ENCODE results near the gene CCDC27.

The CCDC27 gene

DNA sequence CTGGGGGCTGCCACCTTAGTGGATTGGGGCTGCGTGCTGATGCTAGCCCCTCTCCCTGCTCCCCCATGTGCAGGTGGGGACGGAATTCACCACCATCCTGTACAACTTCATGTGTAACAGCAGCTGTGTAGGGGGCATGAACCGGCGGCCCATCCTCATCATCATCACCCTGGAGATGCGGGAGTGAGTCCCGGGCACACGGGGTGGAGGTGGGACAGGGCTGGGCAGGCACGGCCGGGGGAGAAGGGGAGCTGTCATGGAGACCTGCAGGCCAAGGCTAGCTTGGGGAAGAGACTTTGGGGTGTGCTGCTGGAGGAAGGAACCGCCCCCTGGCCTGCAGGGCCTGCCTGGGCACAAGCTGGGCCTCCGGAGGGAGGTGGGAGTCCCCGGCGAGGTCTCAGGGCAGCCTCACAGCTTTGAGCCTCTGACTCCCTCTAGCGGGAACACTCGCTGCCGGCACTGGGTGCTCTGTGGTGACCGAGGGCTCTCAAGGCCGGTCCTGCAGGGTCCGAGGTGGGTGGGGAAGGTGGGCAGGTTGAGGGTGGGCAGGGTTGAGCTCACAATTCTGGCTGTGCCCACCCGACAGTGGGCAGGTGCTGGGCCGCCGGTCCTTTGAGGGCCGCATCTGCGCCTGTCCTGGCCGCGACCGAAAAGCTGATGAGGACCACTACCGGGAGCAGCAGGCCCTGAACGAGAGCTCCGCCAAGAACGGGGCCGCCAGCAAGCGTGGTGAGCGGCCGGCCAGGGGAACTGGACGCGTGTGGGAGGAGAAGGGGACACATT is 25.0 kb upstream of the CCDC27 start:
- TF ChIP-seq CTCF (IDR thresholded peaks at IDR 0.05; ENCODE audit: insufficient read depth, low read depth, low read length, missing control alignments): peak; percentile 53
- DNase-seq (ENCODE audit: low read depth): peak; percentile 36
- H3K4me3 ChIP-seq (ENCODE audit: low read length): no peak overlapping the region

DNA sequence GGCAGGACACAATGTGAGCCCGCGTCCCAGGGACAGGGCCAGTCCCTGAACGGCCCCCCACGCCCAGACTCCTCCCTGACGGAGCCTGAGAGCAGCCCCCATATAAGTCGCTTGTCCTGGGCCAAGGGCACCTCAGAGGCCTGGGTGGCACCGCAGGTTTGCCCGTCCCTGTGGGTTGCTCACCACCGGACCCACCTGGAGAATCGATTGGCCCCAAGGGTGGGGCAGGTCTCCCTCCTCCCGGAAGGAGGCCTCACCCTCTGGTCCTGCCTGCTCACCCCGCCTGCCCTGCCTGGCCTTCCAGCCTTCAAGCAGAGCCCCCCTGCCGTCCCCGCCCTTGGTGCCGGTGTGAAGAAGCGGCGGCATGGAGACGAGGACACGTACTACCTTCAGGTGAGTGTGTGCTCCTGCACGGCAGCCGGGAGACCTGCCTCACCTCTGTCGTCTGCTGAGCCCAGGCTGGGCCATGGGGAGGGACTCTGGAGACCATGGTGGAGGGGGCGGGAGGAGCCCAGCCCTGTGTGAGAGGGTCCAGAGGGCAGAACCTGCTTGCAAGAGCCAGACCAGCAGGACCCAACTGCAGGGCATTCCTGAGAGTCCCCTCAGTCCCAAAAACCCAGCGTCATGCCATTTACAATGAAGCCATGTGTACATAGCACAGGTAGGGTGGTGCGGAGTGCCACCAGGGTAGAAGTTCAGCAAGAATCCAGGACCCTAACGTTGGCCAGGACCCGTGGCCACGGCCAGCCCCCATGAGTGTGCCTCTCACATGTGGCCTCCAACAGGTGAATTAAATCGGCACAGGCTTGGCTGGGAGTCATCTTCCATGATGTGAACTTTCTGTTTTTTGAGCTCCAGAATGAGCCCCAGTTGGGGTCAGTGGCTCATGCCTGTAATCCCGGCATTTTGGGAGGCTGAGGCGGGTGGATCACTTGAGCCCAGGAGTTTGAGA is 24.1 kb upstream of the CCDC27 start:
- TF ChIP-seq CTCF (IDR thresholded peaks at IDR 0.05; ENCODE audit: insufficient read depth, low read depth, low read length, missing control alignments): no peak
- H3K4me3 ChIP-seq (ENCODE audit: low read length): no peak overlapping the region
- no peak for DNase-seq (ENCODE audit: low read depth)

DNA sequence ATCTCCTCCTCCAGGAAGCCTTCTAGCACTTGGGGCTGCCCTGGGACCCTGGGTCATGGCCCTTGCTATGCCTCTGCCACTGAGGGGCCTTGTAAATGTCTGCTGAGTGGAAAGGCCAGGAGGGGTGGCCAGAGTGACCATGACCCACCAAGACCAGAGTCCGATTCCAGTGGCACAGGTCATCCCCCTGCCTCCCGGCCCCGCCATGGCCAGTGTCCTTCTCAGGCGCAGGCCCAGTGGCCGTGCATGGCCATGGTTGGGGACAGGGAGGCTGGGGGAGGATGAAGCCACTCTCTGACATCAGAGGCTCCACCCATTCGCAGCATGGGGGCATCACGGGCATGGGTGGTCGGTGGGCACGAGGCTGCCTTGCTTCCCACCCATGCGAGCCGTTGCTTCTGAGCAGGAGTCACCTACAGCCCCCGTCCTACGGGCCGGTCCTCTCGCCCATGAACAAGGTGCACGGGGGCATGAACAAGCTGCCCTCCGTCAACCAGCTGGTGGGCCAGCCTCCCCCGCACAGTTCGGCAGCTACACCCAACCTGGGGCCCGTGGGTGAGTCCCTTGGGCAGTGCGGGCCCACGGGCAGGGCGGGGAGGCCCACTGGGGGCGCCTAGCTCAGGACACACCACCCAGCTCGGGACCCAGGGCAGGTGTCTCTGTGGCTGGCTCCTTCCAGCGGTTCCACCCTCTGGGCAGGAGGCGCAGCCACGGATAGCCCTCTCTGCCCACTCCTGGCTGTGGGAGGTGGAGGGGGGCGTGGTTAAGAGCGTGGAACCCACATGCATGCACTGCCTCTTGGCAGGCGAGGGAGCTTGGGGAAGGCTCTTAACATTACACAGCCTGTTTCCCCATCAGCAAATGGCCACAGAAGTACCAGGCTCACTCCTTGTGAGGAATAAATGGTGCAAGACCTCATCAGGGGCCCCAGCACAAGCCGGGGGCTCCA is 22.4 kb upstream of the CCDC27 start:
- TF ChIP-seq CTCF (IDR thresholded peaks at IDR 0.05; ENCODE audit: insufficient read depth, low read depth, low read length, missing control alignments): no peak
- no peak overlapping the region for H3K4me3 ChIP-seq (ENCODE audit: low read length)
- DNase-seq (ENCODE audit: low read depth): no peak

DNA sequence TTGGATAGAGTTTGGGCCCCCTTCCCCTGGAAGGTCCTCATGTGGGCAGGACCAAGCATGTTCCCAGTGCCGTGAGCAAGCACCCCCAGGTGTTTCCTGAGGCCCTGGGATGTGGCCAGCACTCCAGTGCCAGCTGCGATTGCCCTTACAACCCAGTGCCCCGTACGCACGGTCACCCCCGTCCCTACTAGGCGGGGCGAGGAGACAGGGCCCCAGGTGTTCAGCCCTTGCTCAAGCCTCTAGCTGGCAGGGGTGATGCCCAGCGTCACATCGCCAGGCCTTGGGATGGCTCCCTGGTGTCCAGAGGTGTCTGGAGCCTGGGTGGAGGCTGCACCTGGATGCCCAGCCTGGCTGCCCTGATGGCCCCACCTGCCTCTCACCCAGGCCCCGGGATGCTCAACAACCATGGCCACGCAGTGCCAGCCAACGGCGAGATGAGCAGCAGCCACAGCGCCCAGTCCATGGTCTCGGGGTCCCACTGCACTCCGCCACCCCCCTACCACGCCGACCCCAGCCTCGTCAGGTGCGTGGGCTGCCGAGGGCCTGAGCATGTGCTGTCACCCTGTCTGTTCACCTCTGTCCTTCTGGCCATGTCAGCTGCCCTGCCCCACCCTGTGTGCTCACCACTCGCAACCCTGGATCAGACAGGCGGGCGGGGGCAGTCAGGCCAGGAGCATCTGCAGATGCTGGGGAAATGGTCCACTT is 21.6 kb upstream of the CCDC27 start:
- no peak for TF ChIP-seq CTCF (IDR thresholded peaks at IDR 0.05; ENCODE audit: insufficient read depth, low read depth, low read length, missing control alignments)
- H3K4me3 ChIP-seq (ENCODE audit: low read length): no peak overlapping the region
- no peak for DNase-seq (ENCODE audit: low read depth)

DNA sequence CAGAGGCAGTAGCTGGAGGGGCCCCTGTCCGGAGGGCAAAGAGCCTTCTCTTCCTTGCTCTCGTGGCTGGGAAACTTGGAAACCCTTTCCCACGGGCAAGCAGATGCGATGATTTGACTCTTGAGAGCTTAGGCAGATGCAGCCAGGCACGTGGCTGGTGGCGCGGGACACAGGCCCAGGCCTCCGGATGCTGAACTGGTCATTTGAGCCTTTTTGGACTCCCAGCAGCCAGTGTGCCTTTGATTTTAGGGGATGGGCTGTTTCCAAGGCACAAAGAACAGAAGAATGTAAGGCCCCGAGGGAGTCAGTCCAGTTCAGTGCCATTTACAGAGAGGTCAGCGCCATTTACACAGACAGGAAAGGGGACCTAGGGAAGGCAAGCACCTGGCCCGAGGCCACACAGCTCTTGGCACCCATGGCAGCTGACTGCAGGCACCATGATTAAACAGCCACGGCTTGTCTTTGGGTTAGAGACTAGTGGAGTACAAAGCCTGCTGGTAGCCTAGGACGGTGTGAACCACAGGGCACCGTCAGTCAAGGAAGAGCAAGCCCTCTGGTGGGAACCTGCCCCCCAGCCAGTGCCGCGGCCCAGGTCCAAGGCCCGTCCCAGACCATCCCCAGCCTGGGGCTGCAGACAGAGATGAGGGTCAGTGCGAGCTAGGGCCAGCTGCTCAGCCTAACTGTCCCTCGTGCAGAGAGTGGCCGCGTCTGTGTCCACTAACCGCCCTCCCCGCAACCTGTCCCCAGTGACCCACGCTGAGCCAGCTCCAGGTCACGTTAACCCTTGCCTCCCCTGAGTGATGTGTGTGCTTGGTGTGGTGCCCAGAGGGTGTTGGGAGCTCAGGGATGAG is 20.4 kb upstream of the CCDC27 start:
- no peak for DNase-seq (ENCODE audit: low read depth)
- no peak overlapping the region for H3K4me3 ChIP-seq (ENCODE audit: low read length)
- TF ChIP-seq CTCF (IDR thresholded peaks at IDR 0.05; ENCODE audit: insufficient read depth, low read depth, low read length, missing control alignments): no peak
